ENCODE data around the gene PAPPA2. TPM values are rescaled to one million over a fixed set of nuclear protein-coding genes. Genes with fewer than 3 reads are reported as not detected.

Gene PAPPA2
- total RNA-seq, 2 donors from 2014 or later, result 0.19 to 1.2 TPM

- H3K4me1 ChIP-seq, result no peaks in the 10 kb centered on the region
- DNase-seq (ENCODE audit: low spot score), result no peak
- H3K27me3 ChIP-seq, result no peaks in the 10 kb centered on the region
- H3K9me3 ChIP-seq, result no peaks in the 10 kb centered on the region
- TF ChIP-seq CTCF (IDR thresholded peaks at IDR 0.05), result no peak
- H3K36me3 ChIP-seq, result no peaks in the 10 kb centered on the region
- no peak overlapping the region for H3K4me3 ChIP-seq
- H3K27ac ChIP-seq, result no peak overlapping the region
Observed at GRCh38 chr1:176576670-176577069, 113.7 kb downstream of the PAPPA2 start.

- Histone ChIP-seq H3K9me3 (no peaks in the 10 kb centered on the region), H3K4me1 (no peaks in the 10 kb centered on the region), H3K4me3 (no peak overlapping the region), H3K27me3 (no peaks in the 10 kb centered on the region), H3K27ac (no peak overlapping the region), H3K36me3 (no peaks in the 10 kb centered on the region)
- no peak for TF ChIP-seq CTCF (IDR thresholded peaks at IDR 0.05)
- no peak for DNase-seq (ENCODE audit: low spot score)
Observed at GRCh38 chr1:176577646-176578197, 114.7 kb downstream of the PAPPA2 start.

- Histone ChIP-seq H3K4me3 (no peak overlapping the region), H3K27me3 (no peaks in the 10 kb centered on the region), H3K27ac (no peak overlapping the region), H3K9me3 (no peaks in the 10 kb centered on the region), H3K36me3 (no peaks in the 10 kb centered on the region), H3K4me1 (no peaks in the 10 kb centered on the region)
- DNase-seq (ENCODE audit: low spot score), result no peak
- TF ChIP-seq CTCF (IDR thresholded peaks at IDR 0.05), result no peak
Observed at GRCh38 chr1:176579087-176579486, 116.1 kb downstream of the PAPPA2 start.

GRCh38 chr1:176595217-176595616, 132.2 kb downstream of the PAPPA2 start:
- TF ChIP-seq CTCF (IDR thresholded peaks at IDR 0.05), result no peak
- Histone ChIP-seq H3K27ac (no peak overlapping the region), H3K4me1 (no peaks in the 10 kb centered on the region), H3K9me3 (no peaks in the 10 kb centered on the region), H3K27me3 (no peaks in the 10 kb centered on the region), H3K36me3 (no peaks in the 10 kb centered on the region), H3K4me3 (no peak overlapping the region)
- no peak for DNase-seq (ENCODE audit: low spot score)

GRCh38 chr1:176601348-176601747, 138.4 kb downstream of the PAPPA2 start:
- Histone ChIP-seq H3K9me3 (no peaks in the 10 kb centered on the region), H3K4me3 (no peak overlapping the region), H3K27me3 (no peaks in the 10 kb centered on the region), H3K27ac (no peak overlapping the region), H3K4me1 (no peaks in the 10 kb centered on the region), H3K36me3 (no peaks in the 10 kb centered on the region)
- DNase-seq (ENCODE audit: low spot score), result no peak
- no peak for TF ChIP-seq CTCF (IDR thresholded peaks at IDR 0.05)

- Histone ChIP-seq H3K9me3 (no peaks in the 10 kb centered on the region), H3K4me3 (no peak overlapping the region), H3K36me3 (no peaks in the 10 kb centered on the region), H3K27ac (no peak overlapping the region), H3K4me1 (no peaks in the 10 kb centered on the region), H3K27me3 (no peaks in the 10 kb centered on the region)
- no peak for DNase-seq (ENCODE audit: low spot score)
- TF ChIP-seq CTCF (IDR thresholded peaks at IDR 0.05), result no peak
Observed at GRCh38 chr1:176602388-176603004, 139.5 kb downstream of the PAPPA2 start.
